GM18909 (cell line): ENCODE results near the gene FERMT3.
A peak's percentile ranks its signal among the peaks of the same experiment; 100 is the strongest.

Experiments used
- ATAC-seq: cut with Tn5 transposase; IDR thresholded peaks from one replicate; pipeline ENCODE4 v1.9.1; 2021; ENCODE audit warnings: mild to moderate bottlenecking; ENCODE audit not compliant: unreplicated experiment, poor library complexity

The FERMT3 gene

GRCh38 chr11:64185693-64186491 is 20.6 kb upstream of the FERMT3 start, which contains the start of gene STIP1:
TSS of gene STIP1 (plus strand) at chr11:64186171. CDS start at chr11:64186262, 91 bp downstream.
- peak; percentile 90 for ATAC-seq

GRCh38 chr11:64186492-64187165 is 19.9 kb upstream of the FERMT3 start:
- ATAC-seq = no peak

- no peak for ATAC-seq
Observed at GRCh38 chr11:64192434-64192833, 14.1 kb upstream of the FERMT3 start.

- ATAC-seq = no peak
Observed at GRCh38 chr11:64196626-64197025, 9.9 kb upstream of the FERMT3 start.

- ATAC-seq = no peak
Observed at GRCh38 chr11:64198511-64198910, 8.0 kb upstream of the FERMT3 start.

GRCh38 chr11:64201543-64201942 is 5.0 kb upstream of the FERMT3 start:
- no peak for ATAC-seq

GRCh38 chr11:64202992-64203391 is 3.5 kb upstream of the FERMT3 start:
- ATAC-seq = no peak

GRCh38 chr11:64203421-64204079 is 3.0 kb upstream of the FERMT3 start:
- no peak for ATAC-seq

- no peak for ATAC-seq
Observed at GRCh38 chr11:64204080-64204440, 2.5 kb upstream of the FERMT3 start.

GRCh38 chr11:64204464-64204989 is 2.0 kb upstream of the FERMT3 start:
- no peak for ATAC-seq

GRCh38 chr11:64207256-64208085 is 950 bp downstream of the FERMT3 start:
- peak; percentile 53 for ATAC-seq

- peak; percentile 6 for ATAC-seq
Observed at GRCh38 chr11:64208086-64208795, 1.7 kb downstream of the FERMT3 start.

- no peak for ATAC-seq
Observed at GRCh38 chr11:64208796-64209562, 2.5 kb downstream of the FERMT3 start.

- no peak for ATAC-seq
Observed at GRCh38 chr11:64209563-64209843, 3.0 kb downstream of the FERMT3 start.

GRCh38 chr11:64210301-64211020 is 3.9 kb downstream of the FERMT3 start:
- no peak for ATAC-seq

- ATAC-seq = no peak
Observed at GRCh38 chr11:64211181-64211872, 4.8 kb downstream of the FERMT3 start.

- ATAC-seq = no peak
Observed at GRCh38 chr11:64216879-64217278, 10.4 kb downstream of the FERMT3 start.
